Measurements from ENCODE around the gene FANK1.
"Not testable (repeated sequence)": the region's sequence is repeated elsewhere in the genome, so short reads cannot be mapped to it uniquely, and the experiment has no call there.

GRCh38 chr10:125905069-125905994 lies 9.0 kb downstream of the FANK1 start:
- TF ChIP-seq CTCF, POLR2A (IDR thresholded peaks at IDR 0.05): not testable (repeated sequence)
